Smooth muscle cell (in vitro differentiated cells): ENCODE data around the gene MTAP. TPM values are rescaled to one million over a fixed set of nuclear protein-coding genes. Genes with fewer than 3 reads are reported as not detected.
A peak's percentile ranks its signal among the peaks of the same experiment; 100 is the strongest.

Experiments used
- DNase-seq: peaks from one replicate; lab custom pipeline; 2025; ENCODE audit not compliant: unreplicated experiment; lab: John Stamatoyannopoulos, UW
- H2AFZ ChIP-seq: fragments of 200-600 bp; sonication (generic); 2 replicates; pipeline ENCODE4 v1.6.0; 2016; ENCODE audit warnings: antibody characterized with exemption, low read depth, mild to moderate bottlenecking
- H3F3A ChIP-seq: fragments of 200-600 bp; sonication (generic); 2 replicates; pipeline ENCODE4 v1.6.0; 2017; ENCODE audit warnings: antibody characterized with exemption, low read depth
- H3K27ac ChIP-seq: fragments of 200-600 bp; sonication (generic); 2 replicates; pipeline ENCODE4 v1.5.1; 2016; ENCODE audit warnings: low read depth, mild to moderate bottlenecking
- H3K27me3 ChIP-seq: fragments of 200-600 bp; sonication (generic); 2 replicates; pipeline ENCODE4 v1.6.1; 2016; ENCODE audit warnings: low read depth, mild to moderate bottlenecking
- H3K36me3 ChIP-seq: fragments of 200-600 bp; sonication (generic); 2 replicates; pipeline ENCODE4 v1.5.1; 2016; ENCODE audit warnings: low read depth
- H3K4me1 ChIP-seq: fragments of 200-600 bp; sonication (generic); 2 replicates; pipeline ENCODE4 v1.5.1; 2016; ENCODE audit warnings: low read depth
- H3K4me2 ChIP-seq: fragments of 200-600 bp; sonication (generic); 2 replicates; pipeline ENCODE4 v1.6.0; 2016; ENCODE audit warnings: mild to moderate bottlenecking
- H3K4me3 ChIP-seq: fragments of 200-600 bp; sonication (generic); 2 replicates; pipeline ENCODE4 v1.5.1; 2016; ENCODE audit warnings: mild to moderate bottlenecking
- H3K79me2 ChIP-seq: fragments of 200-600 bp; sonication (generic); 2 replicates; pipeline ENCODE4 v1.6.0; 2016; ENCODE audit warnings: low read depth, mild to moderate bottlenecking
- H3K9ac ChIP-seq: fragments of 200-600 bp; sonication (generic); 2 replicates; pipeline ENCODE4 v1.6.0; 2016; ENCODE audit warnings: low read depth
- H3K9me3 ChIP-seq: fragments of 200-600 bp; sonication (generic); replicated peaks from 2 replicates; pipeline ENCODE4 v1.5.1; 2016; ENCODE audit warnings: low read depth
- H4K20me1 ChIP-seq: fragments of 200-600 bp; sonication (generic); 2 replicates; pipeline ENCODE4 v1.6.0; 2016; ENCODE audit warnings: low read depth
- WGBS: methylation state at CpG from one replicate; pipeline ENCODE4 v1.1.7; 2016; ENCODE audit warnings: low lambda C conversion rate; 5-methylcytosine and 5-hydroxymethylcytosine counted together
- polyA plus RNA-seq: library from polyadenylated mRNA; unstranded; fragments of >200 nt; fragmentation: Nextera tagmentation; extraction: Ambion mirVana; gene quantifications from 2 replicates; pipeline ENCODE4 v1.2.1, GENCODE V29; 2016
- total RNA-seq: library from RNA; depleted of rRNA; stranded (reverse); fragments of >200 nt; gene quantifications from 2 replicates; pipeline ENCODE4 v1.2.3, GENCODE V29; 2014
- TF ChIP-seq, protein P1 (sequence below): fragments of 200-600 bp; sonication (generic); IDR thresholded peaks from 2 replicates; pipeline ENCODE4 v1.5.1; 2017; ENCODE audit warnings: borderline replicate concordance, mild to moderate bottlenecking, antibody characterized with exemption; ENCODE audit not compliant: insufficient read depth, poor library complexity, severe bottlenecking

The MTAP gene
- total and polyA plus RNA-seq, 2 experiments from 2014 or later = 19.1 to 39.6 TPM

- Histone ChIP-seq H3K4me2 (peak overlapping the region; percentile 80), H3K27ac (no peak overlapping the region), H3K9ac (no peak overlapping the region), H3F3A (no peaks in the 10 kb centered on the region), H3K27me3 (peaks cover 83% of the 10 kb centered on the region), H3K4me1 (no peaks in the 10 kb centered on the region), H3K4me3 (no peak overlapping the region), H4K20me1 (no peaks in the 10 kb centered on the region), H3K79me2 (peaks cover 4% of the 10 kb centered on the region), H3K36me3 (no peaks in the 10 kb centered on the region), H3K9me3 (no peaks in the 10 kb centered on the region), H2AFZ (no peak overlapping the region)
- DNase-seq = no peak
- WGBS = 96% methylated on average over 5 of the region's 5 CpGs
- TF ChIP-seq, protein P1, sequence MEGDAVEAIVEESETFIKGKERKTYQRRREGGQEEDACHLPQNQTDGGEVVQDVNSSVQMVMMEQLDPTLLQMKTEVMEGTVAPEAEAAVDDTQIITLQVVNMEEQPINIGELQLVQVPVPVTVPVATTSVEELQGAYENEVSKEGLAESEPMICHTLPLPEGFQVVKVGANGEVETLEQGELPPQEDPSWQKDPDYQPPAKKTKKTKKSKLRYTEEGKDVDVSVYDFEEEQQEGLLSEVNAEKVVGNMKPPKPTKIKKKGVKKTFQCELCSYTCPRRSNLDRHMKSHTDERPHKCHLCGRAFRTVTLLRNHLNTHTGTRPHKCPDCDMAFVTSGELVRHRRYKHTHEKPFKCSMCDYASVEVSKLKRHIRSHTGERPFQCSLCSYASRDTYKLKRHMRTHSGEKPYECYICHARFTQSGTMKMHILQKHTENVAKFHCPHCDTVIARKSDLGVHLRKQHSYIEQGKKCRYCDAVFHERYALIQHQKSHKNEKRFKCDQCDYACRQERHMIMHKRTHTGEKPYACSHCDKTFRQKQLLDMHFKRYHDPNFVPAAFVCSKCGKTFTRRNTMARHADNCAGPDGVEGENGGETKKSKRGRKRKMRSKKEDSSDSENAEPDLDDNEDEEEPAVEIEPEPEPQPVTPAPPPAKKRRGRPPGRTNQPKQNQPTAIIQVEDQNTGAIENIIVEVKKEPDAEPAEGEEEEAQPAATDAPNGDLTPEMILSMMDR = no peak
Observed at GRCh38 chr9:21985964-21986667, 183.7 kb downstream of the MTAP start.

Other genes starting within 250 kb of the MTAP start
- gene CDKN2A, start 191.8 kb downstream of the MTAP start, total RNA-seq = 66.3 and 69.4 TPM in 2 replicates
- gene CDKN2A, start 191.8 kb downstream of the MTAP start, polyA plus RNA-seq = 77.5 and 146 TPM in 2 replicates
- 23.7 and 38.5 TPM in 2 replicates for gene CDKN2B-AS1, start 192.2 kb downstream of the MTAP start, total RNA-seq
- gene CDKN2B-AS1, start 192.2 kb downstream of the MTAP start, polyA plus RNA-seq = 31.7 and 32.7 TPM in 2 replicates
- gene CDKN2B, start 206.7 kb downstream of the MTAP start, total RNA-seq = 184 and 192 TPM in 2 replicates
- 116 and 157 TPM in 2 replicates for gene CDKN2B, start 206.7 kb downstream of the MTAP start, polyA plus RNA-seq